ENCODE measurements around the gene IL31. TPM values are rescaled to one million over a fixed set of nuclear protein-coding genes. Genes with fewer than 3 reads are reported as not detected.

The IL31 gene
- total RNA-seq, 2 experiments from 2014 or later, result not detected

DNA sequence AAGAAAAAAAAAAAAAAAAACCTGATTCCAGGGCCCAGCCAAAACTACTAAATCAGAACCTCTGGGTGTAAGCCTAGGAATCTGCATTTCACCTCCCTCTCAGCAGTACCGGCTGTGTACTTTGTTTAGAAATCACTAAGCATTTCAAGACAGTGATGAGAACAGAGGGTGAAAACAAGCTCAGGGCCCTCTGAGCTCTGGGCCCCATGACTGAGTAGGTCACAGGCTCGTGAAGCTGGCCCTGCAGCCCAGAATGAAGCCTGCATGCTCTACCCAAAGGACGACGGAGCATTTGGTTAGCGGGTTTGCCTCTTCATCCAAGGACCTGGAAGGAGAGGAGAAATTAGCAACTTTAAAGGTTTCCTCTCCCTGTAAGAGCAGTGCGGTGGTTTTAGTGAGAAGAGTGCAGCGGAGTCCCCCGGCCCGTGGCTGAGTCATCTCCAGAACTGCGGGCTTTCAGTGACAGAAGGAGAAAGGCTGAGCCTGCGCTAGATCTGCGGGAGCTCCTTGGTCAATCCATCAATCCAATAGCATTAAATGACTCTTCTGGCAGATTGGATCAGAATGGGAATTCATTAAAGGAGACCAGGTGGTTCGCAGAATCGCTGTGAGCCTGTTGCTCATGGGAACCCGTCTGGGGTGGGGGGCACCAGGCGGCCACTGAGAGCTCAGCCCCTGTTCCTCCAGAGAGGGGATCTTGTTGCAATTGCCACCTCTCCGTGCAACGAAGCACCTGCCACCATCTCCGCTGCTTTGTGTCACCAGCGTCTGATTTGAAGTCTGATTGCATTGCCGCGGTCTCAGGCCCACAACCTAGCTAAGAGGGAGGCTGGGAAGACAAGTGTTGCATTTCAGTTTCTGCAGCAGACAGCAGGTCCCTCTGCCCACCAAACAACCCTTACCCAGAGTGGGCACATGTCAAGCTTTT lies 7.3 kb downstream of the IL31 start:
- no peak overlapping the region for H3K27ac ChIP-seq (ENCODE audit: low read depth, low read length, poor library complexity, severe bottlenecking)
- no peaks in the 10 kb centered on the region for H4K20me1 ChIP-seq (ENCODE audit: insufficient read depth, low read length)
- H3K4me1 ChIP-seq (ENCODE audit: insufficient read depth, low read length, poor library complexity, severe bottlenecking), result no peaks in the 10 kb centered on the region
- POLR2A ChIA-PET, result interaction anchor here (0.7 kb wide), 2 partner anchors 12 to 72 kb away, joined by 3 to 6 read pairs; no protein-coding TSS in a partner anchor
- H3K4me3 ChIP-seq (ENCODE audit: low read depth, low read length, poor library complexity, severe bottlenecking), result no peak overlapping the region
- no peak for DNase-seq (ENCODE audit: low spot score)
- H2AFZ ChIP-seq (ENCODE audit: low read length), result no peak overlapping the region
- H3K9me3 ChIP-seq (ENCODE audit: low read length), result no peaks in the 10 kb centered on the region
- no peaks in the 10 kb centered on the region for H3K9me2 ChIP-seq (ENCODE audit: insufficient read depth, low read length)
- CTCF ChIA-PET (ENCODE audit: unreplicated experiment), result interaction anchor here (0.5 kb wide), 1 partner anchor 37 kb away, joined by 3 read pairs; no protein-coding TSS in a partner anchor
- no peaks in the 10 kb centered on the region for H3K36me3 ChIP-seq (ENCODE audit: insufficient read depth, low read length)
- TF ChIP-seq, protein P1, sequence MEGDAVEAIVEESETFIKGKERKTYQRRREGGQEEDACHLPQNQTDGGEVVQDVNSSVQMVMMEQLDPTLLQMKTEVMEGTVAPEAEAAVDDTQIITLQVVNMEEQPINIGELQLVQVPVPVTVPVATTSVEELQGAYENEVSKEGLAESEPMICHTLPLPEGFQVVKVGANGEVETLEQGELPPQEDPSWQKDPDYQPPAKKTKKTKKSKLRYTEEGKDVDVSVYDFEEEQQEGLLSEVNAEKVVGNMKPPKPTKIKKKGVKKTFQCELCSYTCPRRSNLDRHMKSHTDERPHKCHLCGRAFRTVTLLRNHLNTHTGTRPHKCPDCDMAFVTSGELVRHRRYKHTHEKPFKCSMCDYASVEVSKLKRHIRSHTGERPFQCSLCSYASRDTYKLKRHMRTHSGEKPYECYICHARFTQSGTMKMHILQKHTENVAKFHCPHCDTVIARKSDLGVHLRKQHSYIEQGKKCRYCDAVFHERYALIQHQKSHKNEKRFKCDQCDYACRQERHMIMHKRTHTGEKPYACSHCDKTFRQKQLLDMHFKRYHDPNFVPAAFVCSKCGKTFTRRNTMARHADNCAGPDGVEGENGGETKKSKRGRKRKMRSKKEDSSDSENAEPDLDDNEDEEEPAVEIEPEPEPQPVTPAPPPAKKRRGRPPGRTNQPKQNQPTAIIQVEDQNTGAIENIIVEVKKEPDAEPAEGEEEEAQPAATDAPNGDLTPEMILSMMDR (conservative IDR thresholded peaks at IDR 0.05; ENCODE audit: low read length), result no peak
- no peak for TF ChIP-seq EZH2phosphoT487 (IDR thresholded peaks at IDR 0.05; ENCODE audit: borderline replicate concordance, low read depth, low read length)
- no peaks in the 10 kb centered on the region for H3K79me2 ChIP-seq (ENCODE audit: insufficient read depth, low read depth, low read length)
- no TSS peak for BruUV-seq (replicated peaks)
- intact Hi-C loops (cut with micrococcal nuclease; ENCODE audit: unreplicated experiment), result no loop called here
- H3K4me2 ChIP-seq (ENCODE audit: low read length), result no peak overlapping the region

DNA sequence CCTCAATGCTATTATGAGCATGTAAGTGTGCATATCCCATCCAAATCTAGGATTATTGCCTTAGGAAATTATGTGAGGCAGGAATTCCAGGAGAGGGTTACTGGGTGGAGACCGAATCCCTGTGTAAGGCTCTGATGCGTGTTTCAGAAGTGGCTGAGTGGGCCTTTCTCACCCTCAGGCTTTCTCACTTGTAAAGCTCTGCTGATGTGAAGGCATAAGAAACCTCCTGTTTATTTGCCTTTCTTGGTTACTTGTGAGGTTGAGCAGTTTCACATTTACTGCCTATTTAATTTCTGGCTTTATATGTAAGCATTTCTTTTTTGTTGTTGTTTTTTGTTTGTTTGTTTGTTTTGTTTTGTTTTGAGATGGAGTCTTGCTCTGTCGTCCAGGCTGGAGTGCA lies 11.0 kb downstream of the IL31 start:
- no peaks in the 10 kb centered on the region for H3K79me2 ChIP-seq (ENCODE audit: insufficient read depth, low read depth, low read length)
- no TSS peak for BruUV-seq (replicated peaks)
- H3K27ac ChIP-seq (ENCODE audit: low read depth, low read length, poor library complexity, severe bottlenecking), result no peak overlapping the region
- H3K9me3 ChIP-seq (ENCODE audit: low read length), result no peaks in the 10 kb centered on the region
- CTCF ChIA-PET (ENCODE audit: unreplicated experiment), result no interaction called here
- H3K9me2 ChIP-seq (ENCODE audit: insufficient read depth, low read length), result no peaks in the 10 kb centered on the region
- POLR2A ChIA-PET, result no interaction called here
- DNase-seq (ENCODE audit: low spot score), result no peak
- H3K36me3 ChIP-seq (ENCODE audit: insufficient read depth, low read length), result no peaks in the 10 kb centered on the region
- H3K4me1 ChIP-seq (ENCODE audit: insufficient read depth, low read length, poor library complexity, severe bottlenecking), result no peaks in the 10 kb centered on the region
- no peak overlapping the region for H3K4me2 ChIP-seq (ENCODE audit: low read length)
- no peaks in the 10 kb centered on the region for H4K20me1 ChIP-seq (ENCODE audit: insufficient read depth, low read length)
- intact Hi-C loops (cut with micrococcal nuclease; ENCODE audit: unreplicated experiment), result no loop called here
- TF ChIP-seq EZH2phosphoT487 (IDR thresholded peaks at IDR 0.05; ENCODE audit: borderline replicate concordance, low read depth, low read length), result no peak
- TF ChIP-seq, protein P1 (conservative IDR thresholded peaks at IDR 0.05; ENCODE audit: low read length), result no peak
- no peak overlapping the region for H3K4me3 ChIP-seq (ENCODE audit: low read depth, low read length, poor library complexity, severe bottlenecking)
- H2AFZ ChIP-seq (ENCODE audit: low read length), result no peak overlapping the region

DNA sequence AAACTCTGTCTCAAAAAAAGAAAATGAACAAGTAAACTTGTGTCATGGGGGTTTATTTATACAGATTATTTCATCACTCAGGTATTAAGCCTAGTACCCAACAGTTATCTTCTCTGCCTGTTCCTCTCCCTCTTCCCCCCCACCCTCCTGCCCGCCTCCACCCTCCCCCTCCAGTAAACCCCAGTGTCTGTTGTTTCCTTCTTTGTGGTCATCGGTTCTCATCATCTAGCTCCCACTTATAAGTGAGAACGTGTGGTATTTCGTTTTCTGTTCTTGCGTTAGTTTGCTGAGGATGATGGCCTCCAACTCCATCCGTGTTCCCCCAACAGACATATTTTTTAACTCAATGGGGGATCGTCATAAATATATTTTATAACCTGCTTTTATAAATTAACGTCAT lies 12.3 kb downstream of the IL31 start:
- H3K4me1 ChIP-seq (ENCODE audit: insufficient read depth, low read length, poor library complexity, severe bottlenecking), result no peaks in the 10 kb centered on the region
- TF ChIP-seq EZH2phosphoT487 (IDR thresholded peaks at IDR 0.05; ENCODE audit: borderline replicate concordance, low read depth, low read length), result no peak
- TF ChIP-seq, protein P1 (conservative IDR thresholded peaks at IDR 0.05; ENCODE audit: low read length), result no peak
- no peaks in the 10 kb centered on the region for H3K9me3 ChIP-seq (ENCODE audit: low read length)
- H3K27ac ChIP-seq (ENCODE audit: low read depth, low read length, poor library complexity, severe bottlenecking), result no peak overlapping the region
- intact Hi-C loops (cut with micrococcal nuclease; ENCODE audit: unreplicated experiment), result no loop called here
- no peak for DNase-seq (ENCODE audit: low spot score)
- H3K4me2 ChIP-seq (ENCODE audit: low read length), result no peak overlapping the region
- no TSS peak for BruUV-seq (replicated peaks)
- H2AFZ ChIP-seq (ENCODE audit: low read length), result no peak overlapping the region
- H3K9me2 ChIP-seq (ENCODE audit: insufficient read depth, low read length), result no peaks in the 10 kb centered on the region
- H4K20me1 ChIP-seq (ENCODE audit: insufficient read depth, low read length), result no peaks in the 10 kb centered on the region
- no peaks in the 10 kb centered on the region for H3K79me2 ChIP-seq (ENCODE audit: insufficient read depth, low read depth, low read length)
- H3K36me3 ChIP-seq (ENCODE audit: insufficient read depth, low read length), result no peaks in the 10 kb centered on the region
- no peak overlapping the region for H3K4me3 ChIP-seq (ENCODE audit: low read depth, low read length, poor library complexity, severe bottlenecking)
- POLR2A ChIA-PET, result no interaction called here
- CTCF ChIA-PET (ENCODE audit: unreplicated experiment), result no interaction called here

Data from OCI-LY7 (cell line).